Cerebellar nuclear complex (tissue), 1 donor: Measurements from ENCODE around the gene FANCF.

Experiments
- DNase-seq, 2 experiments: peaks; one replicate each; lab custom pipeline; 2025; lab: John Stamatoyannopoulos, UW

The FANCF gene

DNA sequence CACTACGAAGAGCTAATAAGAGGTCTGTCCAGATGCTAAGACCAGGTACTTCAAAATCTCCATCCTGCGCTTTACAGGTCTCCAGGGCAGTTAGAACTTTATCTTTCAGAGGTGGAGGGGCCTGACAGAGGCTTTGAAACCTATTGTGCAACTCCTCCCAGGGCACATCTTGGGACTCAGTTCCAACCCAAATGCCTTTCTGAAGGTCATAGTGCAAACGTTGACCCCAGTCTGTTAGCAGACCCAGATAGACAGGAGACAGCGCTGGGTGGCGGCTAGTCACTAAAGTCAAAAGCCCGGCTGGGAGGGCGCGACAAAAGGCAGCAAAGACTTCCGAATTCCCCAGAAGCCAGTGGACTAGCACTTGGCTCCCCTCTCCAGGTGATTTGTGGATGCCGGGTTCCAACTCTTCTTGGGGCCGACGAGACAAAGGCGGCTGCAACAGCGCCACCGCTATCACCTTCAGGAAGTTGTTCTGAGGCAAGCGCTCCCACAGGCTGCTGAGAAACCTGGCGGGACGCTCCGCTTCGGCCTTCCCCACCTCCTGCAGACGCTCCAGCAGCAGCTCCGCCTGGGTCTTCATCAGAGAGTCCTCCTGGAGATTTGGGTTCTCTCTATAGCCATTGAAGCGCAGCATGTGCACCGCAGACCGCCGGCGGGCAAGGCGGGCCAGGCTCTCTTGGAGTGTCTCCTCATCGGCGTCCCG, 728 bp downstream of the FANCF start:
- DNase-seq, result peak in 1 of 2 experiments; percentile 25

DNA sequence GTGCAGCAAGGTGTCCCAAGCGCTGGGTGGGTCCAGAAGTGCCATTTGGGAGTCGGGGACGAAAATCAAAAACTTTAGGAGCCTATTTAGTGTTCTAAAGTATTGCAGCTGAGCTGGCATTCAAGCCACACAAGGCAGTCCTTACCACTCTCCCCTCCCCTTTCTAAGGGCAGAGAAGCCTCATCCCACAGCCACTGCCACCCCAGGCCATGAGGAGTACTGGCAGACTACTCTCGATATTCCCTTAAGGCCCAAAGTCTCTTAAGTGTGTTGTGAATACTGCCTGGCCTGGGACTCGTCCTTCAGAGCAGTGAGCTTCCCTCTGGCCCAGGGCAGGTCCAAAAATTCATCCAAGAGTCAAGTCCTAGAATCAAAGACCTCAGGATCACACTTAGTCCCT, 7.8 kb downstream of the FANCF start:
- DNase-seq, result no peak

DNA sequence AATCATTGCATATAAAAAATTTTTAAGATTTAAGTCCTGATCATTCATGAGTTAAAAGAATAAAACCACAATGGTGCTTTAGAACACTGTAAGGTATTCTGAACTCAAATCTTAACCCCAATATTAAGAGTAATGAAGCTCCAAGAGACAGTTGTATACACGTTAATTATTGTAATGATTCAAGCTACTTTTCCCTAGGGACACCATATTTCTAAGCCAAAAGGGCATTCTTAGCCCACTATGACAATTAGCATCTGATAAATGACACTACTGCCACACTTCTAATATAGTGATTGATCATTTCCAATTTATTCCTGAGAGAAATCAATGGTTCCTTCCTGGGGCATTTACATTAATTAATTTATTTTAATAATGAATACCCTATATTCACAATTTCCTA, 21.7 kb downstream of the FANCF start:
- DNase-seq, result no peak

DNA sequence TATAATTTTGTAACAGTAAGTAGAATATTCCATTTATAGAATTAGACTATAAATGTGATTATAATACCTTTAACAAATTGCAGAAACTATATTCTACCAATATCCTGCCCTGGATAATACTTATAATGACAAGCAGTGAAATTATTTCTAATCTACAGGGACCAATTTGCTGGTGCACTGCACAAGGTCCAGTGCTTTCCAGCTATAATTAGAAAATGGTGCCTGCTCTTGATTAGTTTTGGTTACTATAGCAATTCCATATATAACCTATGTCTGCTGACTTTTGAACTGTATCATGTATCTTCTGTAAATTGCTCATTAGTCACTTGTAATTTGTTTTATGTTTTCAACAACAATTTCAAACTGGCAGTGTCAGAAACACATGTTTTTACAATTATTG, 23.1 kb downstream of the FANCF start:
- no peak for DNase-seq

DNA sequence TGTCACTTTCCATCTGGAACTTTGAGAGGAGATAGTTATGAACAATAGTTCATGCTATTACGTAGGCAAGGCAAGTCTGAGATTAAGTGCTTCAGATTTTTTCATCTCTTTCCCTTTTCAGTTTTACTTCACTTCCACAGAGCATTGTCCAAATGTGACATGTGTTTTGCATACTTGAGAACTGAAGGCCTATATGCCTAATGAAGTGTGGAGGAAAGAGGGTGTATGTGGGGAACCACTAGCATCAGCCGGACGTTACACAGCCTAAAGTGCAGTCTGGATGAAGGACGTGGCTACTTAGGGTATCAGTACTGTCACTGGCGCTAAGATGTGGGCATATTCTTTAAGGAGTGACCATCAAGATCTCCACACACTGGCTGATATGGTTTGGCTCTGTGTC, 26.2 kb downstream of the FANCF start:
- DNase-seq, result no peak

DNA sequence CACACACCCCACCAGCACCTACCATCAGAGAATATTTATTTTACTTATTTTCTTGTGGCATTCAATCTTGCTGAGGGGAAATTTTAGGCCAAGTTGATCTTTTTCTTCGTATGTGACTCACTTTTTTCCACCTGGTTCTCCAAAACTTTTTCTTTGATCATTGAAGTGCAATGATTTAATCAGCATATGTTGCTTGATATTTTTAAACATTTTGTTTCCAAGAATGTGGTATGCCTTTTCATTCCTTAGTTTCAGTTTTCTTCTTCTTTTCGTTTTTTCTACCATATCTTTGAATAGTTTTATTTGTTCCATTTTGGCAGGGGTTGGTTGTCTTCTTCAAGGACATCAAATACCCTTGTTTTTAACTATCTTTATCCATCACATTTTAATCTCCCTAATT, 28.6 kb downstream of the FANCF start:
- DNase-seq, result no peak

DNA sequence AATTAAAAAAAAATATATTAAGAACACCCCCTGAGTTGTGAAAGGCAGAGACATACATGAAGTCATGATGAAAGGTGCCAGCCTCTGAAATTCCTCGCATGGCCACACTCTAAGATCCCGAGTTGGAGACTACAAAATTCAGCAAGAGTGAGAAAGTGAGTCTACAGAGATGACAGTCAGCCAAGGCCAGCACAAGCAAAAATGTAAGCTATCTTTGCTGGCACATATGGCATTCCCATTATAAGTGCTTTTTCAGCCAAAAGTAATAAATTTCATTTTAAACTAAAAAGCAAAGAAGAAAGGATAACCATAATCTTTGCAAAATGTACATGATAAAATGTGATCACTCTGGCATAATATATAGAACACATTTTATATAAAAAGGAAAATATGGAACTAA, 40.6 kb downstream of the FANCF start:
- no peak for DNase-seq

DNA sequence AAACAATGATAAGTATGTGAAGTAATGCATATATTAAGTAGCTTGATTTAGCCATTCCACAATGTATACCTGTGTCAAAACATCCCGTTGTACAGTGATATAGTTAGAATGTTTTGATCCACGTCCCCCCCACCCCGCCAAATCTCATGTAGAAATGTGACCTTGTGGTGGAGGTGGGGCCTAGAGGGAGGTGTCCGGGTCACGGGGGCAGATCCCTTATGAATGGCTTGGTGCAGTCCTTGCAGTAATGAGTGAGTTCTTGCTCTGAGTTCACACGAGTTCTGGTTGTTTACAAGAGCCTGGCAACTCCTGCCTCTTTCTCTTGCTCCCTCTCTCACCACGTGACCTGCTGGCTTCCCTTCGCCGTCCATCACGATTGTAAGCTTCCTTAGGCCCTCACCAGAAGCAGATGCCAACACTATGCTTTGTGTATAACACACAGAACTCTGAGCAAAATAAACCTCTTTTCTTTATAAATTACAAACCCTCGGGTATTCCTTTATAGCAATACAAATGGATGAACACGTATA, 41.6 kb downstream of the FANCF start:
- no peak for DNase-seq

DNA sequence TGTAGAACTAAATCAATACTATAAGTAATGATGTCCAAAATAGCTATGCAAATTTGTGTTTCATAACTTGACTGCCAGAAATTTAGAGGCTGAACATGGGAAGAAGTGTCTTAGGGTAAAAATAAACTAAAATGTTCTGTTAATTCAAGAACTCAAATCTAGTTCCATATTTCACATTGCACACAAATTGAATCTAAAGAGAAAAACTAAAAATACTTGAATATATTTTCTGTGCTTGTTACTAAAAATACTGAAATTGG, 43.5 kb downstream of the FANCF start:
- no peak for DNase-seq

DNA sequence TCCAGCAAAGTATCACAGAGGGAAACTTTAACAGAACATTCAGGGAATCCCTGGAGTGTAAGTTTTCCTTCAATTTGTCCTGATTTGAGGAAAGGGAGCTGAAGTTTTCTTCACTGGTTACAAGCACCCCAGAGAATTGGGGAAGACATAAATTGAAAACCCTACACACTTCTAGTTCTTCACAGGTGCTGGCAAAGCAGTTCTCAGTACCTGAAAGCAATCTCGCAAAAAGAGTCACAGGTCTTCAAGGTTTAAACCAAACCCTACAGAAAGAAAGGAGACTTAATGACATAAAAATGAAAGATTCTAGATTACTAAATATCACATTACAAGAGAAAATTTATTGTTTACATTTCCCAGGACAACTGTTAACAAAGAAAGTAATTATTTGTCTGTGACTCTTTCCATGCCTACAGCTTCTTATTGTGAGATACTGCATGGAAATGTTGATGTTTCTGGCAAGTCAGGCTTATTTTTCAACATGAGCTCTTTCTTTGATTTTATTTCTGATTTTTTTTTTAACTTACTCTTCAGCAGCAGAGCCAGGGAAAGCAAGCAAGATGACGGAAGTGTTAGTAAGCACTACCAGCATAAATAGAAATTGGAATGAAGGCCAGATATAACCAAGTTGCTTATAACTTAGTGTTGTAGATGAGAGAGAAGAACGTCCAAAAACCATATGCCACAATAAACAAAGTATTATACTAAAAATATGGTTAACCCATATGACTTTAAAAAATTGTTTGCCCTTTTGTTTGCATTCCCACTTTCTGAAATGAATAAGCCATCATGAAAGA, 44.1 kb downstream of the FANCF start:
- no peak for DNase-seq

DNA sequence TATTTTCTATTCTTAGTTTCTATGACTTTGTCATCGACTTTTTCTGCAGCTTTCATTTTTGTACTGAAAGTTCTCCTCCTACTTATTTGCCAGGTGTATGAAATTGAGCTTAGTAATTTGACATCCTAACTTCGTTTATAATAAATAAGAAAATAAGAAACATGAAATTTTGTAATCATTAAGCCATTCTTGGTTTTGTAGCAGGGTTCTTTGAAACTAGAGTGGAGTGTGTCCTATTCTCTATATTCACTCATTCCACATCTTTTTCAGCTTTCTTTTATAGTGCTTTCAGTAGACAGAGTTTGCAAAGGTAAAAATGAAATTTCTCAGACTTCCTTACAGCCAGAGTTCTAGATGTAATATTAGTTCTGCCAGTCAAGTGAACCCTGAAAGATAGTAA, 47.8 kb downstream of the FANCF start:
- no peak for DNase-seq
